ENCODE measurements around the gene LARP4B. TPM values are rescaled to one million over a fixed set of nuclear protein-coding genes. Genes with fewer than 3 reads are reported as not detected.

LARP4B gene
- total and polyA plus RNA-seq, 2 experiments from 2014 or later = 18.3 to 52.3 TPM

- Histone ChIP-seq H3K9me2 (ENCODE audit: insufficient read depth) (0 out of 2 replicates have a peak, but pooled peaks cover 8% of the 10 kb centered on the region), H3K4me2 (no peak overlapping the region), H3K27ac (ENCODE audit: low read depth) (no peak overlapping the region), H3K79me2 (replicated peaks; ENCODE audit: insufficient read depth) (no peaks in the 10 kb centered on the region; the same call in 1 of the 2 replicates), H3F3A (replicated peaks; ENCODE audit: low read depth) (no peaks in the 10 kb centered on the region), H2AFZ (no peak overlapping the region), H4K20me1 (replicated peaks; ENCODE audit: insufficient read depth) (no peaks in the 10 kb centered on the region), H3K27me3 (ENCODE audit: insufficient read depth) (no peaks in the 10 kb centered on the region), H3K4me3 (no peak overlapping the region), H3K36me3 (ENCODE audit: insufficient read depth) (no peaks in the 10 kb centered on the region), H3K4me1 (ENCODE audit: insufficient read depth) (no peaks in the 10 kb centered on the region)
- ATAC-seq (no peak), DNase-seq (ENCODE audit: low spot score) (no peak)
- H3K36me3 Mint-ChIP-seq (ENCODE audit: low read depth) = peaks cover 36% of the 10 kb centered on the region
- no peaks in the 10 kb centered on the region for H3K4me1 Mint-ChIP-seq
- no peak overlapping the region for H3K4me3 Mint-ChIP-seq
- H3K27ac Mint-ChIP-seq = no peak overlapping the region
- H3K9me3 Mint-ChIP-seq = peaks cover 43% of the 10 kb centered on the region
- H3K27me3 Mint-ChIP-seq (ENCODE audit: insufficient read depth, low read depth, poor library complexity) = peaks cover 4% of the 10 kb centered on the region
- no peak for TF ChIP-seq NANOG (IDR thresholded peaks at IDR 0.05; ENCODE audit: borderline replicate concordance)
- no peak for TF ChIP-seq CTCF (conservative IDR thresholded peaks at IDR 0.05; ENCODE audit: low read depth in 2 of 2)
- no peak for TF ChIP-seq ZNF331 (CRISPR knock-in tag; IDR thresholded peaks at IDR 0.05; ENCODE audit: low read depth)
- no peak for TF ChIP-seq STAT1 (IDR thresholded peaks at IDR 0.05; ENCODE audit: unreplicated experiment)
- TF ChIP-seq REST (IDR thresholded peaks at IDR 0.05; ENCODE audit: unreplicated experiment) = no peak
- TF ChIP-seq ETS1 (IDR thresholded peaks at IDR 0.05) = no peak
- TF ChIP-seq POLR2AphosphoS5 (IDR thresholded peaks at IDR 0.05; ENCODE audit: low read depth) = no peak
- no peak for TF ChIP-seq ZNF114 (CRISPR knock-in tag; IDR thresholded peaks at IDR 0.05)
- TF ChIP-seq EZH2phosphoT487 (IDR thresholded peaks at IDR 0.05; ENCODE audit: unreplicated experiment) = no peak
- no peak for TF ChIP-seq CREB1 (CRISPR knock-in tag; IDR thresholded peaks at IDR 0.05; ENCODE audit: low read depth)
- TF ChIP-seq ZNF462 (CRISPR knock-in tag; IDR thresholded peaks at IDR 0.05) = no peak
- no peak for TF ChIP-seq EZH2 (IDR thresholded peaks at IDR 0.05; ENCODE audit: low read depth, unreplicated experiment)
- no peak for TF ChIP-seq JUNB (IDR thresholded peaks at IDR 0.05; ENCODE audit: unreplicated experiment)
Measured at GRCh38 chr10:797179-797578, 134.3 kb downstream of the LARP4B start.
